DMS 273 (cell line): Measurements from ENCODE around the gene NCKAP5L.

Experiments used
- DNase-seq: peaks from one replicate; lab custom pipeline; 2025; ENCODE audit not compliant: unreplicated experiment; lab: John Stamatoyannopoulos, UW

NCKAP5L gene

DNA sequence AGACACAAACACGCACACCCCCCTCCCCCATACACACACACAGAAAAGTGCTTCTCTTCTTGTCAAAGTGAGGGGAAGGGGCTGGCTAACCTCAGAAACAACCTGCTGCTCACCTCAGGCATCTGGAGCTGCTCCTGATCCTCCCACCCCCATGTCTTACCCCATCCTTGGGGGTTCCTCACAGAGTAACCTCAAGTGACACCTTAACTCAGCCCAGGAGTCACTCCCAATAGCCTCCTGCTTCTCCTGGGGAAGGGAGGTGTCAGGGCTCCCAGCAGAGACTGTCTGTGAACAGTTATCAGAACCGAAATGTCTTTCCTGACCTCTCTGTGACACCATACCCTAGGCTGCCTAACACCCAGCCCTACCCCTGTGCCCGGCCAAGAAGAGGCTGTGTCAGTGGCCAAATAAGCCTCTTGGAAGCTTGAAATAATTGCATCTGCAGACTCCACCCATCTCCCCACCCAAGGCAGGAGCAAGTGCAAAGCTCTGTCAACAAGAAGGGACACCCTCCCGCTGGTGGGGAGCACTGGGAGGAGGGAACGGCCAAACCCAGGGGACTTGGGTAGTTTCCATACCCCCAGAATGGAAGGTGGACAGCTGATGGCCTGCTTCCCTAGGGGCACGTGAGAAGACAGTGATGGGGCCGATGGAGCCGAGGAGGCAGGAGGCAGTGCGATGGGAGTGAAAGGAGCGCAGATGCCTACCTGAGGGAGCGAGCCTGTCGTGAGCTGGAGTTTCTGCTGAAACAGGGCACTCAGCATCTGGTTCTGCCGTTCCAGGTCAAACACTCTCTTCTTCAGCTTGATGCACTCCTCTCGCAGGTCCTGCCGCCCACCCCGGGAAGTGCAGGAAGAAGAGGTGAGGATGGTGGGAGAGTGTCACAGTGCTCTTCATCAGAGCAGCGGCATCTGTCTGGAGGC lies 26.8 kb downstream of the NCKAP5L start:
- DNase-seq, result no peak

DNA sequence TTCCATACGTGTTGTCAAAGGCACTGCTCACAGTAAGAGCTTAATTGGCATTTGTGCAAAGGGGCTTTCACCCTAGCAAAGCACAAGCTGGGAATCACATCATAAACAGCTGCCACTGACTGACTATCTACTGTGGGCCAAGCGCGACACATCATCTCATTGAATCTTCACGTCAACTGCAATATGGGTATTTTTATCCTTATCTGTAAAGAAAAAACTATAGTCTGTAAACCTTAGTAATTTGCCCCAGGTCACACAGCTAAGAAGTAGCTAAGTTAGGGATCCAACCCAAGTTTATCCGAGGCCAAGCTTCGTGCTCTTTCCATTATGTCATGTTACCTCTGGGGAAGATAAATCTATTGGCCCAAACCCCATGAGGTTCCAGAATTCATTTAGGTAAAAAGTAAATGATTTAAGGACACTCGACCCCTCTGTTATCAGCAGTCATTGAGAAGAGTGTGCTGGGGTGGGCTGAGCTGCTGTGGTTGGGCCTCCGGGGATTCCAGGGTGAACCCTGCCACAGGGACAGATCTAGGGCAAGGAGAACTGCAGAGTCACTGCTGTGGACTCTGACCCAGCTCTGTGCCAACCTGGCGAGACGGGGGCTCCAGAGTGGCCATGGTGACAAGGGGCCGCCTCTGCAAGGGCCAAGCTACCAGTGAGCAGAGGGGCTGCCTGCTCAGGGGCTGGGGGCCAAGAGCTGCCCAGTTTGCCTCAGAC lies 27.6 kb downstream of the NCKAP5L start:
- DNase-seq, result no peak

DNA sequence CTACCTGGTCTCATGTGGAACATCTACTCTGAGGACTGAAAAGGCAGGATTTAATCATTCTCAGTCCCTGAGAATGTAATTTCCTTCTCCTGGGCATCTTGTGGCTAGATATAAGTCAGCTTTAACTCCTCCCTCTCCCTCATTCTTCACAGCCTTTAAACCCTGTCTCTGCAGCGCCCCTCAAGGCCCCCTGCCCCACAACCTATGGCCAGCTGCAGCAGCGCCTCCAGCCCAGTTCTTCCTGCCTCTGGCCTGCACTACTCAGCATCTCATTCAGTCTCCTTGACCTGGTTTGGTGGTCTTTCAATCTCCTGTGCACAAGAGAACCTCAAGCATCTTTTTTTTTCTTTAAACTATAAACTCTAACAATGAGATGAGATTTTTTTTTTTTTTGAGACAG lies 29.3 kb downstream of the NCKAP5L start:
- DNase-seq, result no peak

DNA sequence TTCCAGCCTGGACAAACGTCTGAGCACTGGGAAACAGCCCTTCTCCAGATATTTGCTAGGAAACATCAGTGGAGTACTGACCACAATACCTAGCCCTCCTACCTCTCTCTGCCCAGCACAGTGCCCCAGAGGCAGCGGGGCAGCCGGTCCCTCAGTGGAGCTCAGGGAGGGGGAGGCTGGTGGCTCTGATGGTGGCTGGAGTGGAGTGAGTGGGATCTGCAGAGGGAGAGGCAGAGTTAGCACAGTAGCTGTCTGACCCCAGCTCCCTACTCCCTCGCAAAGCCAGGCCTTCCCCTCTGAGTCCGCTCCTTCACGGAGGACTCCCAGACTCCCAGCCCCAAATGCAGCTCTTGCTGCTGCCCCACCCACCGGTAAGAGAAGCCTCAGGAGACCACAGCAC lies 30.0 kb downstream of the NCKAP5L start:
- DNase-seq, result no peak

DNA sequence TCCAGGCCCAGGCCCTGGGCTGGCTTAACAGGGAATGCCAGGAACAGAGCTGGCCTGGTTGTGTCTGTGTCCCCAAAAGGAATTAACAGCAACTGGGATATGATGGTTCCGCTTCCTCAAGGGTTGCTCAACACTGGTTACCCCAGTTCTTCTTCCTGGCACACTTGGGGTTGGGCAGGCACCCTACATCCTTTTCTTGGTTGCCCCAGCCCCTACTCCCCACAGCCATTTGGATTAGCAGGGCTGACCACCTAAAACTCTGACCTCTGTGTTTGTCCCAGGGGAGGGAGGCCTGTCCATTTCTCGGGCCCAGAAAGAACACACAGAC lies 30.8 kb downstream of the NCKAP5L start:
- no peak for DNase-seq

DNA sequence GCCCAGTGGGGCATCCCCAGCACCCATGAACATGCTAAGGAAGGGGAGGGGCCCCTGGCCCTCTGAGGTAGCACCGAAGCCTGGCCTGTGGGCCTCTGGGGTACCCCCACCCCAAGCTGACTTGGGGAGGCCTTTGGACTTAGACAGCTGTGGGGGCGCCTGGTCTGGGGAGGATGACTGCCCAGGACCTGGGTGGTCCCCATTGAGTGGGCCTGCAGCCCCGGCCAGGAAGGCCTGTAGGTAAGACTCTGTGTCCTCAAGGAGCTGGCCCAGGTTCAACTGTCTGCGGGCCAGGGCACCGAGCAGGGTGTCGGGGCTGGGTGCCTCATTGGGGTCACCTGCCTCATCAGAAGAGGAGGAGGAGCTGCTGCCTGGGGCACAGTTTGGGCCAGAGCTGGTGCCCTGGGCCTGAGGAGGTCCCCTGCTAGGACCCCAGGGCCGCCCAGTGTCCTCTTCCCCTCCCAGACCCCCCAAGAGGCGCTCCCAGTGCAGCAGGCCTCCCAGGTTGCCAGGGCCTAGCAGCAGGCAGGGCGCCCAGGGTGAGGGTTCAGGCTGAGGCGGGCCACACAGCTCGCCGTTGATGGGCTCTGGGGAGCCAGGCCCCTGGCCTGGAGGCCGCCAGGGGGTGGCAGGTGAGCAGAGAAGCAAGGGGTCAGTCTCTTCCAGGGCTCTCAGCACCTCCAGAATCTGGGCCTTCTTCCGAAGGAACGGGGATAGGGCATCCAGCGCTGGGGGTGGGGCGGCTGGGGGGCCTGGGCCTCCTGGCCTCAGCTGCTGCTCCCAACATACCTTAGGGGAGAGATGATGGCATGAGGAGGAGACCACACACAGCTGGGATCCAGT lies 31.4 kb downstream of the NCKAP5L start:
- no peak for DNase-seq

DNA sequence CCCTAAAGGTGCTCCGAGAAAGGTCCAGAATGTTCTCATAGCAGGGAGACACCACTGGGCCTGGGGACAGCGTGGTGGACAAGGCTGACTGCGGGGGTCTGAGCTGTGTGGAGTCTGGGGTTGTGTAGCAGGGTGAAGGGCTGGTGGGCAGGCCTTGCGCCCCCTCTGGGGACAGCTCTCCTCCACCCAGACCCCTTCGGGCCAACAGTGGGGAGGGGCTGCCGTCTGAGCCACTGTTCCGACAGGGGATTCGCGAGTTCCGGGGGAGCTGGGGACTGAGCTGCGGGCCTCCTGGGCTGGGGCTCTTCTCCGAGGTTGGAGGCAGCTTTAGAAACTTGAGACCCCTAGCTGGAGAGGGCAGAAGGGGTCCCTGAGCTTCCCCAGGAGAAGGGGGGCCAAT lies 32.1 kb downstream of the NCKAP5L start:
- no peak for DNase-seq

DNA sequence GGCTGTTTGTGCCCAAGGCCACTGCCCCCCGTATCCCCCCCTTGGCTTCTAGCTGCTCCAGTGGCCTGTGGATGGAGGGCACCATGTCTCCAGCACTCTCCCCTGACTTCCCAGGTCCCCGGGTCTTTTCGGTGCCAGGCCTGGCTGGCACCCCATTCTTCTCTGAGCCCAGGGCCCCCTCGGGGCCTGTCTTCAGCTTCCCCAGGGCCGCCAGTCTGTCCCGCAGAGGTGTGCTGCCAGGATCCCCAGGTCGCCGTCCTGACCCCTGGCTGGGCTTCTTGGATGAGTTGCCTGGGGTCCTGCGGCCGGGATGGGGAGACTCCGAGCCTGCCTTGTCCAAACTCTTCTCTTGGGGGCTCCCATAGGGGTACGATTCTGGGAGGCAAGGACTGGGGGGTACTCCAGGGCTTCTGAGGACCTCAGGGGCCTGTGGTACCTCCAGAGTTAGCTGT lies 32.5 kb downstream of the NCKAP5L start:
- no peak for DNase-seq

DNA sequence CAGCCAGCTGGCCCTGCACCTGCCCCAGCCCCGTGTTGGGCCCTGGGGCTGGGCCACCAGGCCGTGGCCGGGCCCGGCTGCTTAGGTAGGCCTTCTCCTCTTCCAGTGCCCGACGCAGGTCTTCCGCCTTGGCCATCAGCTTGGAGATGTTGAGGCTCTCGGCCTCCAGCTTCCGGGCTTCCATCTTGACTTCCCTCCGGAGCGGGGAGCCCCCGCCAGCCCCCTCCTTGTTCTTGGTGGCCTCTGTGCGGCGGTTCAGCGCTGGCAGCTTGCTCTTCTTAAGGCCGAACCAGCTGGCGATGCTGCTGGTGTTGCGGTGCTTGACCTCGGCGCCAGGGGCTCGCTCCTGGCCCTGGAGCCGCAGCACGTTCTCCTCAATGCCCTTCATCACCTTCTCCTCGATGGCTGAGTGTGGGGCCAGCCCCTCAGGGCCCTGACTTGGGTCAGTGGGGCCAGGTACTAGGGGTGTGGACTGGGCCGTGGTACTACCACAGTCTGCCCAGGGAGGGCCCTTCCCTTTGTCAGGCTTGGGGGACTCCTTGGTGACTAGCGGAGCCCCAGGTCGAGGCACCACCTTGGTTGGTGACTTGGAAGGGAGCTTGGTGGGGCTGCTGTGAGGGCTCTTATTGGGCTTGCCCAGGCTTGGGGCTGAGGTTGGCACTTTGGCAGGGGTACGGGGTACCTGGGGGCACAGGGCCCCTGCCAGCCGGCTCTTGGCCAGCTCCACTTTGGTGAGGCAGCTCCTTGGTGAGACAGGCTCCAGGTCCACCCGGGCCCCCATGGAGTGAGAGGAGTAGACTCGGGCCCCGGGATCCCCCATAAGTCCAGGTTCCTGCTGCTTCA lies 33.2 kb downstream of the NCKAP5L start:
- no peak for DNase-seq

DNA sequence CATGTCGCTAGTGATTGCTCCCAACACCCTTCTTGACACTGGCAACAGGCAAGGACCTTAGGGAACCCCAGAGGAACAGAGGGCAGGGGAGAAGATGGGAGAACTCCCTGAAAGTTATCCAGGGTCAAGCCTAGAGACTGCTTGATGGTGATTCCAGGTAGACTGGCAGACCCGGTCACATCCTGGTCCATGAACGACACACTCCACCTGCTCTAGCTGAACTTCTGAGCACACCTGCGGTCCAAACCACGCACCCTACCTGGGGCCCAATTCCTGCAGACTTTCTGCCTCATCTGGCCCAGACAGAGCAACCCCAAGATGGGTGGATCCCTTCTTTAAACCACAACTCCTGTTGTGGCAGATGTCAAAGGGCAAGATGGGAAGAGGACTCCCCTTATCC lies 34.2 kb downstream of the NCKAP5L start:
- DNase-seq, result no peak

DNA sequence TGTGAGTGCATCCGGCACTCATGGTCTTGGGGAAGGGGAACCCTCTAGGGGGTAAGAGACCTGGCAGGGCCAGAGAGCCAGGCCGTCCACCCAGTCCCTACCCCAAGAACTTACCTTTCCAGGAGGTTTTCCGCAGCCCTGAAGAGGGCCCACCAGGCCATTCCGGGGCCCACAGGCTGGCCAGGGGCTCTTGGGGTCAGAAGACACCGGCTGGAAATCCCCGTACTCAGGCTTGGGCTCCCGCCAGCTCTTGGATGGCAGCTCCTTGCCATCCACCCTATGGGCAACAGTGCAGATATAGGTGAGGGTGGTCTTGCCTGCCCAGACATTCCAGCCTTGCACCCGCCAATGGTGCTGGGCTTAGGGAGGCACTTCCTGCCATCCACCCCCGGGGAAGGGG lies 34.6 kb downstream of the NCKAP5L start:
- no peak for DNase-seq

DNA sequence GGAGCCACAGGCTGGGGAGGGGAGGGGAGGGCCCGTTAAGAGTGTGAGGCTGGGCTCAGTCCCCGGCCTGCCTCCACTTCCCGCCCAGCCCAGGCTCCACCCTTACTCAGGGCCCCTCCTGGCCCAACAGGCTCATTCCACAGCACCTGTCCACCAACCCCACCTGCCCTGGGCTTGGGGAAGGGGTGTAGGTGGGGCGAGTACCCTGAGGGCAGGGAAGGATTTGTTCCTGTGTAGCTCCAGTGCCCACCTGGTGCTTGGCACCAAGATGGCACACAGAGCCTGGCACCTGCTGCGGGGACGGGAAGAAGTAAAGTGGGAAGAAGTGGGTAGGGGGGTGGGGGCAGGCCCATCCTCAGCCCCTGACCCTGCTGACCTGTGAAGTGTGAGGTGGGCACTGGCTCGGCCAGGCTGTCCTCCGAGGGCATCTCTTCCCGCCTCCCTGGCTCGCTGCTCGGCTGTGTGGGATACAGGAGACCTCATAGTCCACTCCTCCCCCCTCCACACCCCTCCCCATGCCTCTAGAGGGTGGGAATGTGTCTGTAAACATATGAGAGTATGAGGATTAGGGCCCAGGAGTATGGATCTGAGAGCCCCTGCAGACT lies 35.1 kb downstream of the NCKAP5L start:
- no peak for DNase-seq

DNA sequence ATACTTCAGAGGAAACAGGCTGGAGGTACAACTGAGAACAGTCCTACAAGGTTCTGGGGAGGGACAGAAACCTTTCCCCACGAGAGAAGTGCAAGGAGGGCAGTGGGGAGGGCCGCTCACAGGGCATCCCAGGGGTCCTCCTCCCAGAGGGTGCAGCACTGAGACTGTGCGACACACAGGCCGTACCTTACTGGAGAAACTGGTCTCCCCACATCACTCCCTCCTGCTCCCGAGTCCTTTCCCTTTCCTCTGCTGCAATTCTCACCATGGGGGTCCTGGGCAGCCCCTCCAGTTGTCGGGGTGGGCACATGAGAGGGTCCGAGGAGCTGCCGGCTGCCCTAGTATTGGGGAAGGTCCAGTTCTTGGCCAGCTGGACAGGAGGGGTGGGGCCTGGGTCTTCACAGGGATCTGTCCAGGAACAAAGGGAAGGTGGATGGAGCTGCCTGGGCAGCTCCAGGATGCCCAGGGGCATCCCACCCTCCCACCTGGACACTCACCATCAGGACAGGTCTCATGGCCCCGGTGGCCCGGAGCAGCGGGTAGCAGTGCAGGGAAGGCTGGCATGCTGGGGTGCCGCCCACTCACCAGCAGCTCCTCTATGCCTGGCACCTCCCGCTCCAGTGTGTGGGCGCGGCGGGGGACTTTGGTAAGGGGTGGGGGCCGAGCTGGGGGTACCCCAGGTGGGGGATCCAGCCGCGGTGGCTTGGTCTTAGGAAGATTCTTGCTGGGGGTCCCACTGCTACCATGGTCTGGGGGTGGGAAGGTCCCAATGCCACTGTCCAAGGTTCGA lies 35.8 kb downstream of the NCKAP5L start:
- DNase-seq, result no peak

DNA sequence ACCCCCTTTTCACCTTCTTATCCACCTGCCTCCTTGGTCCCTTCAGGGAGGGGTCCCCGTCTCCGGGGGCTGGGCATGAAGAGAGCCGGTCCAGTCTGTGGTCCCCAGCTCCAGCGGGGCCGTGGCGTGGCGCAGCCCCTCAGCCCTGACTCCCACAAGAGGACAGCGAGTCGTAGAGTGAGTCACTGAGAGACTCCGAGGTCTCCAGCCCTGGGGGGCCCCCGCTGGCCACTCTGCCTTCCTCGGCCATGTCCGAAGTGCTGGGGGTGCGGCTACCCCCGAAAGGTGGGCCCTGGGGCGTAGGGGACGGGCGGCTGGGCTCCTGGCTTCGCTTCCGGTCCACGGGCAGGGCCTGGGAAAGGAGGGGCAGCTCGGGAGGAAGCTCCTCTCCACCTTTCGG lies 36.5 kb downstream of the NCKAP5L start:
- DNase-seq, result no peak

DNA sequence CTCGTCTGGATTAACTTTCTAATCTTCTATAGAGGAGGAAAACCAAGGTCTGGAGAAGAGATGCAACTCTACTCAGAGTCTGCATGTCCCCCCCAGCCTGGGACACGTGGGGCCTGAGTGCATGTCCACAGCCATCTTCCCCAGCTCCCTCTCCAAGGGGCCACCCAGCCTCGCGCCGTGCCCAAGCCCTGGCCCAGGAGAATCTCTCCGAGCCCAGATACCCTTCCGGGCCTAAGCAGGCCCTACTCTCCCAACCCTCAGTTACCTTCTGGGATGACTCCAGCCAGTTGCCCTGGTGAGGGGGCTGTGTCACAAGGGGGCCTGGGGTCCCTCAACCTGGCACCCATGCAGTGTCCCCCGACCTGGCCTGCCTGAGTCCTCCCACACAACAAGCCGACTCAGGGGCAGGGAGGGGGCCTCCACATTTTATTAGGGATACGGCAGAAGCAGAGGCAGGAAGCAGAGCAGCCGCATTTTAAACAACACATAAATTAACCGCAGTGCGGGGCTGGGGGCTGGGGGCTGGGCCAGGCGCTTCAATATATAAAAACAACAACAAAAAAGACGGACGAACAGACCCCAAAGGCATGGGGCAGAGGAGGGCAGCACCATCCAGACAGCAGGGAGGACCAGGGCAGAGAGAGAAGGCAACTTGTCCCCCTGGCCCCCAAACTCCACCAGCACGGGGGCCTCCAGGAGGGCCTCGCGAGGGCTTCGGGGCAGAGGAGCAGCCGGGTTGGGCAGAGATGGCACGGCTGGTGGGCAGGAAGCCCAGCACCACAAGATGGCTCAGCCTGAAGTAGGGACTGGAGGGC lies 37.3 kb downstream of the NCKAP5L start:
- no peak for DNase-seq

DNA sequence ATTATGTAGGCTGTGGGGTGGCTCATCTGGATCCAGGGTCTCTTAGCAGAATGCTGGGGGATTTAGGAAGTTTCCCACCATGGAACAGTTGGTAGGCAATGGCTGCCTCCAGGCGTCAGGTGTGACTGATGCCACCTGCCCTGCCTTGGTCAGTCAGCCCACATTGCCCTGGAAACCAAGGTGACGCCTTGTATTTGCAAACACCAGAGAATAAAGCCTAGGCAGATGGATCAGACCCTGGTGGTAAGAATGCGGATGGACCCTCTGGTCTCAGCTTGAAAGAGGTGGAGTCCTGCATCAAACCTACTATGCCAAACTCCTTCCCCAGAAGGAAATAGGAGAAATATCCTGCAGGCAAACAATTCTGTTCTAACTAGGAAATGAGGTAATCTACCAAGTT lies 38.2 kb downstream of the NCKAP5L start:
- no peak for DNase-seq

DNA sequence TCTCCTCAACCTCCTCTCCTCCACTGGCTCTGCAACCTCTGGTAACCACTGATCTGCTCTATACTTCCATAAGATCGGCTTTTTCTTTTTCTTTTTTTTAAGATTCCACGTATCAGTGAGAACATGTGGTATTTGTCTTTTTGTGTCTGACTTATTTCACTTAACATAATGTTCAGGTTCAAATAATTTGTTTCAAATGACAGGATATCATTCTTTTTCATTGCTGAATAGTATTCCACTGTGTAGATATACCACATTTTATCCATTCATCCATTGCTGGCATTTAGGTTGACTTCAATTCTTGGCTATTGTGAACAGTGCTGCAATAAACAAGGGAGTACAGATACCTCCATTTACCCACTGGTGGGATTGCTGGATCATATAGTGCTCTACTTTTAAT lies 40.5 kb downstream of the NCKAP5L start:
- DNase-seq, result no peak

DNA sequence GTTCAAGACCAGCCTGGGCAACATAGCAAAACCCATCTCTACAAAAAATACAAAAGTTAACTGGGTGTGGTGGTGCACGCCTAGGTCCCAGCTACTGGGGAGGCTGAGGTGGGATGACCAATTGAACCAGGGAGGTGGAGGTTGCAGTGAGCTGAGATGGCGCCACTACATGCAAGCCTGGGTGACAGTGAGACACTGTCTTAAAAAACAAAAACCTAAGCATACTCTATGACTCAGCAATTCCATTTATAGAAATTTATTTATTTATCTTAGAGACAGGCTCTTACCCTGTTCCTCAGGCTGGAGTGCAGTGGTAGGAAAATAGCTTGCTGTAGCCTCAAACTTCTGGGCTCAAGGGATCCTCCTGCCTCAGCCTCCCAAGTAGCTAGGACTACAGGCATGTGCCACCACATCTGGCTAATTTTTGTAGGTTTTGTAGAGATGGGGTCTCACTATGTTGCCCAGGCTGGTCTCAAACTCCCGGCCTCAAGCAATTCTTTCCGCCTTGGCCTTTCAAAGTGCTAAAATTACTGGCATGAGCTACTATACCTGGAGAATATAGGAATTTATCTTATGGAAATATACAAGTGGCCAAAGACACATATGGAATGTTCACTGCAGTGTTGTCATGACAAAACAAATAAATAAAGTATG lies 43.3 kb downstream of the NCKAP5L start:
- DNase-seq, result no peak
